ENCODE results near the gene RUNDC3A.
"Not testable (repeated sequence)": the region's sequence is repeated elsewhere in the genome, so short reads cannot be mapped to it uniquely, and the experiment has no call there.

The RUNDC3A gene

DNA sequence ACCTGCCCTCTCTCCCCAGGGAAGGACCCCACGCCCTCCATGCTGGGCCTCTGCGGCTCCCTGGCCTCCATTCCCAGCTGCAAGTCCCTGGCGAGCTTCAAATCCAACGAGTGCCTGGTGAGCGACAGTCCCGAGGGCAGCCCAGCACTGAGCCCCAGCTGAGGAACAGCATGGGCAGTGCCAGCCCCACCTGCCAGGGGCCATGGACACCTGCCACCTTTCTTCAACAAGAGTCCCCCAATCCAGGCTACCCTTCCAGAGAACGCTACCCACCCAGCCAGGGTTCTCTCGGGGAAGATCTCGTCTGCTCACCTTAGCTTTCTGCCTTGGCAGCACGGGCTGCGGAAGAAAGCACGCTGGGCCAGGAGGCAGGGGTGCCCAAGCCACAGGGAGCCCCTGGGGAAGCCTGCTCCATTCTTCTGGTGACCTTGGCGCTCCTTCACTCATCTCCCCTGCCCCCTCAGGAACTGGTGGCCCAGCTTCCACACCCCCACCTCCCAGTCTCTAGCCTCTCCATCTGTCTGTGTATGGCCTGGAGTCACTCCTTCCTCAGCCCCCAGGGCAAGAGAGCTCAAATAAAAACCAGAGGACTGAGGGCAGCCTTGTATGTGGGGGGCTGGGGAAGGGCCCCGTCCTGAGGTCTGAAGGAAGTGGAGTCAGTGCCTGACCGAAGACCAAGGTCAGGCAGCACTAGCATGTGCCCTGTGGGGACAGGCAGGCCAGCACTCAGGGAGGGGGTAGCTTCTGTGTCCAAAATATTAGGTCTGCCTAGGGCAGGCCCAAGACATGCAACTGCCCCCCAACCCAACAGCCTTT, 9.9 kb downstream of the RUNDC3A start:
- DNase-seq (ENCODE audit: low read depth) = no peak

DNA sequence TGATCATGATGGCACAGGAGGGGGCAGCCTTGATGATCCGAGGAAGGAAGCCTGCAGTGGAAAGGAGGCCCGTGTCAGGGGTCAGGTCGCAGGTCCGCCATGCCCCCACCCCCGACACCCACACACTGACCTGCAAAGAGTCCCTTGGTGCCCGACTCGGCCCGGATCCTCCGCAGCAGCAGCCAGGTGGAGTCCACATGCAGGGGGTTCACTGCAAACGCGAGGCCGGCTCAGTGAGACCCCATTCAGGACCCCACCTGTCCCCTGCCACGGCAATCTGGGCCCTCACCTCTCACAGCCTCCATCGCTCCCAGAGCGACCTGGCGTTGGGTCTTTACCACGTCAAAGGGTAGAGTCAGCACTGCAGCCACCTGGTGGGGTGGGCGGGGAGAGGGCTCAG, 11.7 kb downstream of the RUNDC3A start:
- DNase-seq (ENCODE audit: low read depth) = no peak

GRCh38 chr17:44321246-44322120, 13.1 kb downstream of the RUNDC3A start:
- no peak for DNase-seq (ENCODE audit: low read depth)

DNA sequence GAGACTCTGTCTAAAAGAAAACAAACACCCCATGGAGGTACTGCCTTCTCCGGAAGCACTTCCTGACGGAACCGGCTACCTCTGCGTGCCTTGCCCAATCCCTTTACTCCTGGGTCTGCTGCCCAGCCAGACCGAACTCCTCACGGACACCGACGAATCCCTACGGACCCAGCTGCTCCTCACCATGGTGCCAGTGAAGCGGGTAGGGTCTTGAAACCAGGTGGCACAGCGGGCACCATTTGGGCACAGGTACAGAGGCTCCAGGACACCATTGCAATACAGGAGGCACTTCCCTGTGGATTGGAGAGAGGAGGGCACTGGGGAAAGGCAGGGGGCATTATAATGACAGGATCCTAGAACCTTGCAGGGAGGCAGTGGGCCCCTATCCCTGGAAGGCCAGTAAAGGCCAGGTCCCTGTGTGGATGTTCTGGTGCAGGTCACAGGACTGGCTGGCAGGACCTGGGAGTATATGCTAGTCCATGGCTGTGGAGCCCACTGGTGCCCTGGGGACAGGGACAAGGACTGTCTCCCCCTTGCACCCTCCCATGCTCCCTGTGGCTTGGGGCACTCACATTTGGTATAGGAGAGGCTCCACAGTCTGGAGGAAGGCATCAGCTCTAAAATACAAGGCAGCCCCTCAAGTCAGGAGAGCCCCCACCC, 14.0 kb downstream of the RUNDC3A start:
- no peak for DNase-seq (ENCODE audit: low read depth)

- no peak for DNase-seq (ENCODE audit: low read depth)
Measured at GRCh38 chr17:44323359-44324091, 15.1 kb downstream of the RUNDC3A start.

DNA sequence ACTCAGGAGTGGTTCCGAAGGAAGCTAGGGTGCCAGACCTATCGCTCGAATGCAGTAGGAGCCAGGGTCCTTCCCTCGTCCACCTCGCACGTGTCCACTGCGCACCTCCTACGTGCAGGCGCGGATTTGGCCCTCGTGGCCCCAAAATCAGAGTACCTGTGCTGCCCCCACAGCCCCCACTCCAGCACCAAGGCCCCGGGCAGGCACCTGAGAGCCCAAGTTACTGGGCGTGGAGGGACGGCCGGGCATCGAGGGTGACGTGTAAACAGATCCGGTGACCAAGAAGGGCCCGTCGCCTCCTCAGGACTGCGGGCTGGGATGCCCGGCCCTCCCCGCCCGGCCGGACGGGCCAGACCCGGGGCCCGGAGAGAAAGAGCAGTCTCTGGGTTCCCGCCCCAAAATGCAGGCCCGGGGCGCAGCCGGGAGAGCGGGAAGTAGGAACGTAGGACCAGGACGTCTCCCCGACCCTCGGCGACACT, 15.7 kb downstream of the RUNDC3A start:
- no peak for DNase-seq (ENCODE audit: low read depth)

- peak; percentile 91 for DNase-seq (ENCODE audit: low read depth)
Measured at GRCh38 chr17:44324571-44325275, 16.3 kb downstream of the RUNDC3A start, which contains the start of gene SLC25A39. Gene SLC25A39 (minus strand): TSS chr17:44324823. CDS start chr17:44323562, 1,261 bp downstream.

- DNase-seq (ENCODE audit: low read depth) = peak; percentile 89
Measured at GRCh38 chr17:44326861-44327444, 18.6 kb downstream of the RUNDC3A start.

DNA sequence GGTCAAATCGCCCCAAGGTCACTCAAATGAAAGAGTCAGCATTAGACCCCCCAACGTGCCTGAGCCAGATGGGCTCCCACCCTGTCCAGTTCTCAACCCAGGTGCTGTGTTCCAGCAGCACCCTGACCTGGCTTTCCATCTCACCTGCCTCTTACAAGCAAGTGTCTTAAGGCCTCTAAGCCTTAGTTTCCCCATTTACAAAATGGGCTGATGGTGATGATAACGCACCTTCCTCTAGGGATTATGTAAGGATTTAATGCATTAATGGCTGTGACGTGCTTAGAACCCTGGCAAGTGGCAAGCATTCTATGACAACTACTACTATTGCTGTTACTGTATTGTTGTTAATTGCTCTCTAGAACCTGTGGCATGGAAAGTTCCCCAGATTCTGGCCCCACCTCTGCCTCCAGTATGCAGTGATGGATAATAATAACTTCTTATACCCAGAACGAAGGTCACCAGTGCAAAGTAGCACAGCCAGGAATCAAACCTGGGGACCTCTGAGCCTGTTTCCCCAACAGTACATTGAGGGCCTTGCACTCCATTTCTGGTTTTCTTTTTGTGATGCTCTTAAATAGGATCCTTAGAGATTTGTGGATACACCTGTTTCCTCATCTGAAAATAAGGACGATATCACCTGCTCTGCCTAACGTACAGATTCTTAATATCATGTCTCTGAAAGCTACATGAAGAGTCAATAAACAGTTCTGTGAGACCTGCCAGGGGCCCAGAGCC, 19.5 kb downstream of the RUNDC3A start:
- no peak for DNase-seq (ENCODE audit: low read depth)

DNA sequence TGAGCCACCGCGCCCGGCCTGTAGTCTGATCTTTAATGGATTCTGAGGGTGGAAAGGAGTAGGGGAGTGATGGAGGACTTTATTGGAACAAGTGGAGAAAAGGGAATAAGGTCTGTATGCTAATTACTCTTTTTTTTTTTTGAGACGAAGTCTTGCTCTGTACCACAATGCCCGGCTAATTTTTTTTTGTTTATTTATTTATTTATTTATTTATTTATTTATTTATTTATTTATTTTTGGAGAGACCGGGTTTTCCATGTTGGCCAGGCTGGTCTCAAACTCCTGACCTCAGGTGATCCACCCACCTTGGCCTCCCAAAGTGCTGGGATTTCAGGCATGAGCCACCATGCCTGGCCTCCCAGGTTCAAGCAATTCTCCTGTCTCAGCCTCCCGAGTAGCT, 21.1 kb downstream of the RUNDC3A start:
- DNase-seq (ENCODE audit: low read depth) = not testable (repeated sequence)

DNA sequence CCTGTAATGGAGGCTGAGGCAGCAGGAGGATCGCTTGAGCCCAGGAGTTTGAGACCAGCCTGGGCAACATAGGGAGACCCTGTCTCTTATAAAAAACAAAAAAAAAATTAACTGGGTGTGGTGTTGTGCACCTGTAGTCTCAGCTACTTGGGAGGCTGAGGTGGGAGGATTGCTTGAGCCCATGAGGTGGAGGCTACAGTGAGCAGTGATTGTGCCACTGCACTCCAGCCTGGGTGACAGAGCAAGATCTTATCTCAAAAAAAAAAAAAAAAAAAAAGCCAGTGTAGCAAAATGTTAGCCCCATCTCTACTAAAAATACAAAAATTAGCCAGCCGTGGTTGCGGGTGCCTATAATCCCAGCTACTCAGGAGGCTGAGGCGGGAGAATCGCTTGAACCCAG, 21.9 kb downstream of the RUNDC3A start:
- not testable (repeated sequence) for DNase-seq (ENCODE audit: low read depth)

DNA sequence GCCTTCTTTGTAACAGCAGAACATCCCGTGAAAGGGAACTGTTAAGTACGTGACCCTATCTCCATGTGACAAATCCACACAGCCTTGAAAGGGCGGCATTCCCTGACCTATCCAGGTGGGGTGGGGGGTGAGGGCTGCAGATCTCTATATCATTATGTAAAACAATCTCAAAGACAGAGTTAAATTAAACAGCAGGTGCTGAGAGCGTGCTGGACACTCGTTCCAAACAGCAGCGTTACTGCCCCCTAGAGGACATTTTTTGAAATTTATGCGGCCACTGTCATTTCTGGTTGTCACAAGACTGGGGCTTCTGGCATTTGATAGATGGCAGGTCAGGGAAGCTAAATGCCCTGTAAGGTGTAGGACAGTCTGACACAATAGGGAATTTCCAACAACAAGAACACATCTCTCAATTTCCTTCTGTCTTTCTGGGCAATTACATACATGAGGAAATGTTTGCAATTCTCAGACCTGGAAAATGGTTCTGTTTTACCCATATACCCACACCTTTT, 22.9 kb downstream of the RUNDC3A start:
- peak; percentile 62 for DNase-seq (ENCODE audit: low read depth)

DNA sequence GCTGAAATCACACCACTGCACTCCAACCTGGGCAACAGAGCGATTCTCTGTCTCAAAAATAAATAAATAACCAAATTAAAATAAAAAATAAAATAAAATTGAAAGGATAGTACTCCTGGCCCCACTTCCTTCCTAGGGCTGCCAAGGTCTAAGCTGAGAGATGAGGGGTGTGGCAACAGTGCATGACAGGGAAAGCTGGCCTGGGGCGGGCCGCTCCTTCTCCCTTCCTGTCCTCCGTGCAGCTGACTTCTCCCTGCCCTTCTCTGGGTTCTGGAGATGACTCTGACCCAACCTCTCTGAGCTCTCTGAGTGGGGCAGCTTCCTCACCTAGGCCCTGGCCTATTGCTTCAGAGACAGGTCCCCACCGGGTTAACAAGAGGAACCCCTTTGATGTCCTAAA, 25.0 kb downstream of the RUNDC3A start:
- DNase-seq (ENCODE audit: low read depth) = no peak

GRCh38 chr17:44334315-44334714, 25.9 kb downstream of the RUNDC3A start:
- no peak for DNase-seq (ENCODE audit: low read depth)

GRCh38 chr17:44334727-44335126, 26.3 kb downstream of the RUNDC3A start:
- DNase-seq (ENCODE audit: low read depth) = no peak

- no peak for DNase-seq (ENCODE audit: low read depth)
Measured at GRCh38 chr17:44335564-44335963, 27.2 kb downstream of the RUNDC3A start.

- DNase-seq (ENCODE audit: low read depth) = no peak
Measured at GRCh38 chr17:44335968-44336367, 27.6 kb downstream of the RUNDC3A start.

DNA sequence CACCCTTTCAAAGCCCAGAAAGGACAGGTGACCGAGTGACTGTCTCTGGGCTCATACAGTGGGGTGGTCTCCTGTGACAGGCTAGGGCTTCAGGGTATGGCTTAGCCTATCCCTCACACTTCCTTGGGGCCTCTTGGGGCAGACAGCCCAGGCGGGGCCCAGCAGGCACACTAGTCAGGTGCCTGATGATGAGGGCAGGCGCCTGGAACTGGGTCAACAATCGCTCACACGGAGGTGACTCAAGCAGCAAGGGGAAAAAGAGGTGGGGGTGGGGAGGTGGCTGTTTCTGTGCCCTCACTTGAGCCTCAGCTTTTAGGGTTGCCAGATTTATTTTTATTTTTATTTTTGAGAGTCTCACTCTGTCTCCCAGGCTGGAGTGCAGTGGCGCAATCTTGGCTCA, 30.3 kb downstream of the RUNDC3A start:
- DNase-seq (ENCODE audit: low read depth) = no peak

- DNase-seq (ENCODE audit: low read depth) = not testable (repeated sequence)
Measured at GRCh38 chr17:44340553-44340952, 32.2 kb downstream of the RUNDC3A start.

Measured in activated gamma-delta T cell treated with anti-CD3 and anti-CD28 coated beads, Interleukin-2, amount 50 U/mL, for 16 hours (primary cell).